ENCODE measurements around the gene SIRT4. TPM values are rescaled to one million over a fixed set of nuclear protein-coding genes. Genes with fewer than 3 reads are reported as not detected.
A peak's percentile ranks its signal among the peaks of the same experiment; 100 is the strongest.

Gene SIRT4
- total and polyA plus RNA-seq, 2 of the 13 experiments (the other 11 are each of a cell fraction or from before 2014, with no cell fraction given), result 3.4 to 5.8 TPM

DNA sequence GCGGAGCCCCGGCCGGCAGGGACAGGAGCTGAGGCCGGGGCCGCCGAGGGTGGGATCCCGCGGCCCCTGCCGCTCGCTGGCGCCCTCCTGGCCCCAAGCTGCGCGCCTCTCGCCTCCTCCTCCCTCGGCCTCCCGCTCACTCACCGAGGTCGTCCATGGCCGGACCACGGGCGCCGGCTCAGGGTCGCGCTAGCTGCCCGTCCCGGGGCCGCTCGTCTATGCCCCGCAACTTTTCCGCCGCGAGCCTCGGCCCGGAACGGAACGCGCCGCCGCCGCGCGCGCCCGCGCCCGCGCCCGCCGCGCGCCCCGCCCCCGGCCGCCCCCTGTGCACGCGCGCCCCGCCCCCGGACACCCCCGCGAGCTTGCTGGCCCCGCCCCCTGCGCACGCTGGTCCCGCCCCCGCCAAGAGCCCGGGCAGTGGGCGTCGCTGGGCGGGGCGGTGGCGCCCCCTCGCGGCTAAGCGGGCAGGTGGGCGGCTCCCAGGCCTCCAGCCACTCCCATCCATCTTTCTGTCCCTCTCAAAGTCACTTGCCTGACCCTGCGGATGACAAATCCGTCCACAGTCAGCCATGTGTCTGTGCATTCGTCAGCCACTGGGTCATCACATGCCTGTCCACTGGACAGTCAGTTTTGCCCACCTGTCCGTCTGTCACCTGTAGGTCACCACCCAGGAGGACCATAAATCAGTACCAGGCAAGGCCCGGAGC is 36.5 kb upstream of the SIRT4 start, which contains the start of gene PXN (continued):
- TF ChIP-seq EP300 (IDR thresholded peaks at IDR 0.05; ENCODE audit: low read depth in 2 of 2, low read length in 2 of 2) (peak in 1 of 2 experiments; percentile 41; a peak in 1 of 4 replicates), EP300 (CRISPR knock-in tag; IDR thresholded peaks at IDR 0.05; ENCODE audit: borderline replicate concordance) (no peak; the same call in 1 of the 2 replicates), ZNF546 (CRISPR knock-in tag; conservative IDR thresholded peaks at IDR 0.05) (no peak; the same call in 1 of the 2 replicates), MAFK (conservative IDR thresholded peaks at IDR 0.05 in 1 of 2, IDR thresholded peaks at IDR 0.05 in 1 of 2; ENCODE audit: low read length in 2 of 2) (no peak), ZNF446 (CRISPR knock-in tag; IDR thresholded peaks at IDR 0.05) (peak; percentile 29; the same call in 1 of the 2 replicates), ZNF75D (CRISPR knock-in tag; IDR thresholded peaks at IDR 0.05; ENCODE audit: borderline replicate concordance) (no peak), ZNF335 (CRISPR knock-in tag; IDR thresholded peaks at IDR 0.05) (peak; percentile 24; the same call in 1 of the 2 replicates), ZNF878 (CRISPR knock-in tag; IDR thresholded peaks at IDR 0.05) (no peak), GATAD1 (CRISPR knock-in tag; IDR thresholded peaks at IDR 0.05) (0 out of 2 replicates have a peak, but pooled peaks have one; percentile 20), SNRNP70 (IDR thresholded peaks at IDR 0.05; ENCODE audit: low read depth, low read length) (no peak), ISL2 (CRISPR knock-in tag; IDR thresholded peaks at IDR 0.05) (no peak; the same call in 1 of the 2 replicates), MATR3 (CRISPR knock-in tag; IDR thresholded peaks at IDR 0.05) (no peak), ZFP36L2 (CRISPR knock-in tag; IDR thresholded peaks at IDR 0.05) (no peak), EED (CRISPR knock-in tag; IDR thresholded peaks at IDR 0.05) (no peak)
- TF ChIP-seq, protein P1, sequence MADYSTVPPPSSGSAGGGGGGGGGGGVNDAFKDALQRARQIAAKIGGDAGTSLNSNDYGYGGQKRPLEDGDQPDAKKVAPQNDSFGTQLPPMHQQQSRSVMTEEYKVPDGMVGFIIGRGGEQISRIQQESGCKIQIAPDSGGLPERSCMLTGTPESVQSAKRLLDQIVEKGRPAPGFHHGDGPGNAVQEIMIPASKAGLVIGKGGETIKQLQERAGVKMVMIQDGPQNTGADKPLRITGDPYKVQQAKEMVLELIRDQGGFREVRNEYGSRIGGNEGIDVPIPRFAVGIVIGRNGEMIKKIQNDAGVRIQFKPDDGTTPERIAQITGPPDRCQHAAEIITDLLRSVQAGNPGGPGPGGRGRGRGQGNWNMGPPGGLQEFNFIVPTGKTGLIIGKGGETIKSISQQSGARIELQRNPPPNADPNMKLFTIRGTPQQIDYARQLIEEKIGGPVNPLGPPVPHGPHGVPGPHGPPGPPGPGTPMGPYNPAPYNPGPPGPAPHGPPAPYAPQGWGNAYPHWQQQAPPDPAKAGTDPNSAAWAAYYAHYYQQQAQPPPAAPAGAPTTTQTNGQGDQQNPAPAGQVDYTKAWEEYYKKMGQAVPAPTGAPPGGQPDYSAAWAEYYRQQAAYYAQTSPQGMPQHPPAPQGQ (CRISPR knock-in tag; IDR thresholded peaks at IDR 0.05; ENCODE audit: borderline replicate concordance), result no peak
- TF ChIP-seq, protein P2, sequence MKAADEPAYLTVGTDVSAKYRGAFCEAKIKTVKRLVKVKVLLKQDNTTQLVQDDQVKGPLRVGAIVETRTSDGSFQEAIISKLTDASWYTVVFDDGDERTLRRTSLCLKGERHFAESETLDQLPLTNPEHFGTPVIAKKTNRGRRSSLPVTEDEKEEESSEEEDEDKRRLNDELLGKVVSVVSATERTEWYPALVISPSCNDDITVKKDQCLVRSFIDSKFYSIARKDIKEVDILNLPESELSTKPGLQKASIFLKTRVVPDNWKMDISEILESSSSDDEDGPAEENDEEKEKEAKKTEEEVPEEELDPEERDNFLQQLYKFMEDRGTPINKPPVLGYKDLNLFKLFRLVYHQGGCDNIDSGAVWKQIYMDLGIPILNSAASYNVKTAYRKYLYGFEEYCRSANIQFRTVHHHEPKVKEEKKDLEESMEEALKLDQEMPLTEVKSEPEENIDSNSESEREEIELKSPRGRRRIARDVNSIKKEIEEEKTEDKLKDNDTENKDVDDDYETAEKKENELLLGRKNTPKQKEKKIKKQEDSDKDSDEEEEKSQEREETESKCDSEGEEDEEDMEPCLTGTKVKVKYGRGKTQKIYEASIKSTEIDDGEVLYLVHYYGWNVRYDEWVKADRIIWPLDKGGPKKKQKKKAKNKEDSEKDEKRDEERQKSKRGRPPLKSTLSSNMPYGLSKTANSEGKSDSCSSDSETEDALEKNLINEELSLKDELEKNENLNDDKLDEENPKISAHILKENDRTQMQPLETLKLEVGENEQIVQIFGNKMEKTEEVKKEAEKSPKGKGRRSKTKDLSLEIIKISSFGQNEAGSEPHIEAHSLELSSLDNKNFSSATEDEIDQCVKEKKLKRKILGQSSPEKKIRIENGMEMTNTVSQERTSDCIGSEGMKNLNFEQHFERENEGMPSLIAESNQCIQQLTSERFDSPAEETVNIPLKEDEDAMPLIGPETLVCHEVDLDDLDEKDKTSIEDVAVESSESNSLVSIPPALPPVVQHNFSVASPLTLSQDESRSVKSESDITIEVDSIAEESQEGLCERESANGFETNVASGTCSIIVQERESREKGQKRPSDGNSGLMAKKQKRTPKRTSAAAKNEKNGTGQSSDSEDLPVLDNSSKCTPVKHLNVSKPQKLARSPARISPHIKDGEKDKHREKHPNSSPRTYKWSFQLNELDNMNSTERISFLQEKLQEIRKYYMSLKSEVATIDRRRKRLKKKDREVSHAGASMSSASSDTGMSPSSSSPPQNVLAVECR (CRISPR knock-in tag; IDR thresholded peaks at IDR 0.05; ENCODE audit: borderline replicate concordance), result peak; percentile 69; the same call in 1 of the 2 replicates
- TF ChIP-seq, protein P3, sequence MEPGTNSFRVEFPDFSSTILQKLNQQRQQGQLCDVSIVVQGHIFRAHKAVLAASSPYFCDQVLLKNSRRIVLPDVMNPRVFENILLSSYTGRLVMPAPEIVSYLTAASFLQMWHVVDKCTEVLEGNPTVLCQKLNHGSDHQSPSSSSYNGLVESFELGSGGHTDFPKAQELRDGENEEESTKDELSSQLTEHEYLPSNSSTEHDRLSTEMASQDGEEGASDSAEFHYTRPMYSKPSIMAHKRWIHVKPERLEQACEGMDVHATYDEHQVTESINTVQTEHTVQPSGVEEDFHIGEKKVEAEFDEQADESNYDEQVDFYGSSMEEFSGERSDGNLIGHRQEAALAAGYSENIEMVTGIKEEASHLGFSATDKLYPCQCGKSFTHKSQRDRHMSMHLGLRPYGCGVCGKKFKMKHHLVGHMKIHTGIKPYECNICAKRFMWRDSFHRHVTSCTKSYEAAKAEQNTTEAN (CRISPR knock-in tag; conservative IDR thresholded peaks at IDR 0.05), result no peak; the same call in 1 of the 2 replicates

All from HepG2 (cell line).